Activated T-helper 1 cell treated with anti-CD3 and anti-CD28 coated beads, Interleukin-12 subunit alpha, Interleukin-12 subunit beta, Interleukin-2, Interleukin-4 antibody, amounts not matched to agents 30 ng/mL and 10 ng/mL and 1 ng/mL, durations not matched to agents 14 hours and 24 hours and 36 hours (primary cell): ENCODE results near the gene SGPL1. TPM values are rescaled to one million over a fixed set of nuclear protein-coding genes. Genes with fewer than 3 reads are reported as not detected.

Experiments used
- DNase-seq: peaks from one replicate; pipeline ENCODE4 v3.0.0; 2021; ENCODE audit warnings: low spot score
- H3K27ac Mint-ChIP-seq: one replicate; pipeline ENCODE4 v1.8.0; 2021; ENCODE audit warnings: mild to moderate bottlenecking, mixed read lengths
- H3K27me3 Mint-ChIP-seq: one replicate; pipeline ENCODE4 v1.8.0; 2022; ENCODE audit warnings: mild to moderate bottlenecking, moderate library complexity, mixed read lengths; ENCODE audit not compliant: insufficient read depth
- H3K36me3 Mint-ChIP-seq: one replicate; pipeline ENCODE4 v1.8.0; 2021; ENCODE audit warnings: low read depth, mixed read lengths
- H3K4me1 Mint-ChIP-seq: one replicate; pipeline ENCODE4 v1.8.0; 2021; ENCODE audit warnings: low read depth, mixed read lengths
- H3K4me3 Mint-ChIP-seq: one replicate; pipeline ENCODE4 v1.8.0; 2021; ENCODE audit warnings: mild to moderate bottlenecking, moderate library complexity, mixed read lengths
- H3K9me3 Mint-ChIP-seq: one replicate; pipeline ENCODE4 v1.8.0; 2021; ENCODE audit warnings: mixed read lengths
- intact Hi-C: fragments of 100-400 bp; cut with micrococcal nuclease; formaldehyde crosslinking; loops from one replicate; pipeline ENCODE4 v1.15.1; 2024
- total RNA-seq: library from RNA; stranded (reverse); gene quantifications from 2 replicates; pipeline ENCODE4 v1.2.3, GENCODE V29; 2022

SGPL1 gene
- total RNA-seq, 1 donor from 2014 or later = 79.0 TPM

- DNase-seq = no peak
- Mint-ChIP-seq H3K4me3 (no peak overlapping the region), H3K27ac (peak overlapping the region; percentile 70), H3K9me3 (no peaks in the 10 kb centered on the region), H3K36me3 (peaks cover 27% of the 10 kb centered on the region), H3K4me1 (peaks cover 20% of the 10 kb centered on the region), H3K27me3 (no peaks in the 10 kb centered on the region)
- intact Hi-C loops = loop anchor here (5.0 kb wide), 1 partner anchor 46 kb away; the partner anchor contains the start of gene SGPL1
Measured at GRCh38 chr10:70863470-70864160, 47.9 kb downstream of the SGPL1 start.

DNA sequence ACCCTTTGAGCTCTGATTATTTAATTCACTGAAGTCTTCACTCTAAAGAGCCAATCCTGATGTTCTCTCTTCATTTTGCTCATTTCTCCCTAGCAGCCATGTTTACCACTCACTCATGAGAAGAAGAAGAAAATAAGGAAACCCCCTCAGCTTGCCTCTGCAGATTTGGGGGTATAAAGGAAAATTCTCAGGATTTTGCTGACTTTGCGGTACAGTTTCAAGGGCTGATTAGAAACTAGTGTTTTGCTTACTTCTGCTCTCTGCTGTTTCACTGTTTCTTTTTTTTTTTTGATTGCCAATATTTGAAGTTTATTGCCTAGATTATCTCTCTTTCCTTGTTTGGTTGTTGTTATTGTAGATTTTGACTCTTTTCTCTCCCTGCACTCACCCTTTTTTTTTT lies 49.2 kb downstream of the SGPL1 start:
- H3K36me3 Mint-ChIP-seq = peaks cover 20% of the 10 kb centered on the region
- no peak overlapping the region for H3K4me3 Mint-ChIP-seq
- peaks cover 20% of the 10 kb centered on the region for H3K4me1 Mint-ChIP-seq
- H3K27ac Mint-ChIP-seq = no peak overlapping the region
- no peaks in the 10 kb centered on the region for H3K27me3 Mint-ChIP-seq
- no peaks in the 10 kb centered on the region for H3K9me3 Mint-ChIP-seq
- intact Hi-C loops = loop anchor here (5.0 kb wide), 1 partner anchor 48 kb away; the partner anchor contains the start of gene SGPL1
- DNase-seq = no peak

GRCh38 chr10:70866424-70866823 lies 50.7 kb downstream of the SGPL1 start:
- no peak overlapping the region for H3K4me3 Mint-ChIP-seq
- peaks cover 20% of the 10 kb centered on the region for H3K4me1 Mint-ChIP-seq
- H3K36me3 Mint-ChIP-seq = peaks cover 18% of the 10 kb centered on the region
- no peak for DNase-seq
- H3K27ac Mint-ChIP-seq = no peak overlapping the region
- intact Hi-C loops = no loop called here
- H3K9me3 Mint-ChIP-seq = no peaks in the 10 kb centered on the region
- no peaks in the 10 kb centered on the region for H3K27me3 Mint-ChIP-seq

GRCh38 chr10:70872291-70872690 lies 56.5 kb downstream of the SGPL1 start:
- no peak overlapping the region for H3K27ac Mint-ChIP-seq
- DNase-seq = no peak
- H3K36me3 Mint-ChIP-seq = peaks cover 33% of the 10 kb centered on the region
- no peaks in the 10 kb centered on the region for H3K9me3 Mint-ChIP-seq
- no peak overlapping the region for H3K4me3 Mint-ChIP-seq
- H3K4me1 Mint-ChIP-seq = no peaks in the 10 kb centered on the region
- intact Hi-C loops = no loop called here
- H3K27me3 Mint-ChIP-seq = no peaks in the 10 kb centered on the region

GRCh38 chr10:70874061-70874460 lies 58.3 kb downstream of the SGPL1 start:
- Mint-ChIP-seq H3K4me3 (no peak overlapping the region), H3K27ac (no peak overlapping the region), H3K36me3 (peaks cover 35% of the 10 kb centered on the region), H3K4me1 (peaks cover 2% of the 10 kb centered on the region), H3K9me3 (no peaks in the 10 kb centered on the region), H3K27me3 (no peaks in the 10 kb centered on the region)
- intact Hi-C loops = no loop called here
- no peak for DNase-seq

GRCh38 chr10:70879207-70879606 lies 63.5 kb downstream of the SGPL1 start:
- peak overlapping the region; percentile 8 for H3K27ac Mint-ChIP-seq
- no peaks in the 10 kb centered on the region for H3K9me3 Mint-ChIP-seq
- H3K4me1 Mint-ChIP-seq = peaks cover 11% of the 10 kb centered on the region
- no peak for DNase-seq
- H3K27me3 Mint-ChIP-seq = no peaks in the 10 kb centered on the region
- H3K36me3 Mint-ChIP-seq = peaks cover 27% of the 10 kb centered on the region
- intact Hi-C loops = loop anchor here (5.0 kb wide), 1 partner anchor 417 kb away; no protein-coding TSS in a partner anchor
- H3K4me3 Mint-ChIP-seq = no peak overlapping the region

GRCh38 chr10:70880077-70880534 lies 64.4 kb downstream of the SGPL1 start:
- Mint-ChIP-seq H3K4me1 (peaks cover 11% of the 10 kb centered on the region), H3K4me3 (no peak overlapping the region), H3K27me3 (no peaks in the 10 kb centered on the region), H3K27ac (no peak overlapping the region), H3K36me3 (peaks cover 30% of the 10 kb centered on the region), H3K9me3 (no peaks in the 10 kb centered on the region)
- intact Hi-C loops = loop anchor here (1.0 to 10.0 kb wide), 7 partner anchors 8 to 475 kb away; partner anchors contain the start of genes EIF4EBP2, PCBD1 and SGPL1
- DNase-seq = peak; percentile 65

DNA sequence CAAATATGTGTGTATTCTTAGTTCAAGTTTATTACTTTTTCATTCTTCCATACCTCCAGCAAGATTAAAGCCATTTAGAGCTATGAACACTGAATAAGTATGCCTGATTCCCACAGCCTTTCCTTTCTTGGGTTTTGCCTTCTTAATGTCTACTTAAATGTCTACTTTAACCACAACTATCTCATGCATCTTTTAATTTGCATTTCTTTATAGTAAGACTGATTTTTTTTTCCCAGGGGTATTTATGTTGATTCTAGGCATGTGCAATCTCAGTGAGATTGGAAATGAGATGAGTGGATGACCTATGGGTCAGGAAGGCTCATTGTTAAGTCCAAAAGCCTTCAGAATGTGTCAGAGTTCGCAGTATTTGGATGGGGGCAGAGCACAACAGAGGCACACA lies 69.0 kb downstream of the SGPL1 start:
- no peak for DNase-seq
- peaks cover 14% of the 10 kb centered on the region for H3K4me1 Mint-ChIP-seq
- H3K9me3 Mint-ChIP-seq = no peaks in the 10 kb centered on the region
- no peaks in the 10 kb centered on the region for H3K27me3 Mint-ChIP-seq
- H3K4me3 Mint-ChIP-seq = no peak overlapping the region
- H3K36me3 Mint-ChIP-seq = peaks cover 14% of the 10 kb centered on the region
- no peak overlapping the region for H3K27ac Mint-ChIP-seq
- intact Hi-C loops = loop anchor here (10.0 kb wide), 1 partner anchor 480 kb away; the partner anchor contains the start of gene EIF4EBP2

DNA sequence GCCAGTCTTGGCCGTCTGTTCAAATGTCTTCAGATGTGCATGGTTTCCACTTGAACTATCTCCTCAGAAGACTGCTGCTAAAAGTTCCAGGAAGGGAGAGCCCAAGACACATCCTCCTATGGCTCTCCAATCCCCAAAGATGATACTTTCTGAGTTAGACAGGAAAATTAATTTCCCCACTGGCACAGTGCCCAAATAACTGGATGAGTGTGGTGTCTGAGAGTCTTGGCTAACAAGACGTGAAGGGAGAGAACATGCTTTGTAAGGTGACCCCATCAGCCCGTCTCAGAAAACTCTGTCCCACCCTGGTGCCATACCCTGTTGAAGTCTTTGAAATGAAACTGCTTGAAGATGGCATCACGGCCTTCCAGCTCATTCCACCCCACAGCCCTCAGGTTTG lies 69.7 kb downstream of the SGPL1 start:
- H3K9me3 Mint-ChIP-seq = no peaks in the 10 kb centered on the region

GRCh38 chr10:70885931-70886903 lies 70.5 kb downstream of the SGPL1 start:
- DNase-seq = no peak
- peaks cover 11% of the 10 kb centered on the region for H3K36me3 Mint-ChIP-seq
- intact Hi-C loops = loop anchor here (10.0 kb wide), 1 partner anchor 481 kb away; the partner anchor contains the start of gene EIF4EBP2
- peak overlapping the region; percentile 49 for H3K4me3 Mint-ChIP-seq
- peak overlapping the region; percentile 34 for H3K27ac Mint-ChIP-seq
- no peaks in the 10 kb centered on the region for H3K27me3 Mint-ChIP-seq
- no peaks in the 10 kb centered on the region for H3K9me3 Mint-ChIP-seq
- peaks cover 10% of the 10 kb centered on the region for H3K4me1 Mint-ChIP-seq

More for the DNA sequence above, 69.7 kb downstream of the SGPL1 start:
- peaks cover 11% of the 10 kb centered on the region for H3K36me3 Mint-ChIP-seq
- H3K27ac Mint-ChIP-seq = no peak overlapping the region
- peaks cover 10% of the 10 kb centered on the region for H3K4me1 Mint-ChIP-seq
- no peak for DNase-seq
- no peak overlapping the region for H3K4me3 Mint-ChIP-seq
- intact Hi-C loops = loop anchor here (10.0 kb wide), 1 partner anchor 481 kb away; the partner anchor contains the start of gene EIF4EBP2
- no peaks in the 10 kb centered on the region for H3K27me3 Mint-ChIP-seq

GRCh38 chr10:70886921-70887665 lies 71.3 kb downstream of the SGPL1 start:
- no peak for DNase-seq
- Mint-ChIP-seq H3K27ac (peak overlapping the region; percentile 71), H3K36me3 (peaks cover 11% of the 10 kb centered on the region), H3K9me3 (no peaks in the 10 kb centered on the region), H3K4me3 (peak overlapping the region; percentile 75), H3K4me1 (peaks cover 10% of the 10 kb centered on the region), H3K27me3 (no peaks in the 10 kb centered on the region)
- intact Hi-C loops = loop anchor here (10.0 kb wide), 1 partner anchor 482 kb away; the partner anchor contains the start of gene EIF4EBP2
